ENCODE data around the gene ELAVL1.
"Not testable (repeated sequence)": the region's sequence is repeated elsewhere in the genome, so short reads cannot be mapped to it uniquely, and the experiment has no call there.

Gene ELAVL1

DNA sequence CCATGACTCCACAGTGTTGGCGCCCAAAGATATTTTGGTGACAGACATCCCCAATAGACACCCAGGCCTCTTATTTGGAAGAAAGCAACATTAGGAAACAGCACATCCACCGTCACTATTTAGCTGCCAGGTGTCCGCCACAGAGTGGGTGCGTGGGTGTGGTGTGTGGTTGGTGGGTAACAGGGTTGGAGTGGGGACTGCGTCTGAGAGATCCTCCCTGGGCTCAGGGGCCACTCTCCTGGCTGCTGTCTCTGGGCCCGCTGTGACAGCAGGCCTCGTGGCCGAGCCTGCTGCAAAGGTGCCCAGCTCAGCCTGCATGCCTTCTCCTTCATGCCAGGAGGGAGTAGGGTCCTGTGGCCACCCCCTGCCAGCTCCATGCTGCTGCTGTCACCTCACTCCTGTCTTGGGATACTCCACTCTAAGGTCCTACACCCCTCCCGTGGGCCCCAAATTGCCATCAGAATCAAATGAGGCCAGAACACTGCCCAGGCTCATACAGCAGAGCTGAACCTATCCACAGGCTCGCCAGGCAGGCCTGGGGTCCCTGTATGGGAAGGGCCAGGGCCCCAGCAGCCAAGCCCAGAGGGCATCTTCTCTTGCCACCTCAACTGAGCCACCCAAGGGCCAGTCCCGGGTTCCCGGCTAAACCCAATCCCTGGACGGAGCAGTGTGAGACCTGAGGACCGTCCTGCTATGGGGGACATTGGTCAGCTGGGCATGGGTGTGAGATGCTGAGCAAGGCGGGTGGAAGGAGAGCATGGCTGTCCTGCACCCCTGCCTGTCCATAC, 37.2 kb downstream of the ELAVL1 start:
- DNase-seq: no peak

DNA sequence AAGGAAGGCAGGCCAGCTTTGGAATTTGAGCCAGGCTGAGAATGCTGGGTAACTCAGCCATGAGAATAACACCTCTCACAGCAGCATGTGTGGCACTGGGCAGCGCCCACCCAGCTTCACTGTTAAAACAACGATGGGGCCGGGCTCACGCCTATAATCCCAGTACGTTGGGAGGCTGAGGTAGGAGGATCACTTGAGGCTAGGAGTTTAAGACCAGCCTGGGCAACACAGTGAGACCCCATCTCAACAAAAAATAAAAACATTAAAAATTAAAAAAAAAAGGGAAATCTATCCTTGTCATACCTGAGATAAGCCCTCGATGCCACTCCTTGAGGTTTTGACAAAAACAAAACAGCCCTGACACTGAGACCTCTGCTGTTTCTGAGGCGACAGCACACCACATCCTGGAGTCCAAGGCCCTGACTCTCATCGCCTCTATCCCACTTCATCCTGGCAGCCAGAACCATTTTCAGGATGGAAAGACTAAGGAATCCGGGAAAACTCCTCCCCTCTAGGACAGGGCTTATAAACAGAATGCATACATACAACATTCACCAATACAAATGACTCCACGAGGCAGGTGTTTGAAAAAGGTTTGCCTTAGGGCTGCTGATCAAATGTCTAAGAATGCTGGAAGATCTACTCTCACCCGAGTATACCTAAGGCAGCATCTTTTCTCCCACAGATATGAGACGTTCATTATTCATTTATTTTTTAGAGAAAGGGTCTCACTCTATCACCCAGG, 39.3 kb downstream of the ELAVL1 start:
- no peak for DNase-seq

DNA sequence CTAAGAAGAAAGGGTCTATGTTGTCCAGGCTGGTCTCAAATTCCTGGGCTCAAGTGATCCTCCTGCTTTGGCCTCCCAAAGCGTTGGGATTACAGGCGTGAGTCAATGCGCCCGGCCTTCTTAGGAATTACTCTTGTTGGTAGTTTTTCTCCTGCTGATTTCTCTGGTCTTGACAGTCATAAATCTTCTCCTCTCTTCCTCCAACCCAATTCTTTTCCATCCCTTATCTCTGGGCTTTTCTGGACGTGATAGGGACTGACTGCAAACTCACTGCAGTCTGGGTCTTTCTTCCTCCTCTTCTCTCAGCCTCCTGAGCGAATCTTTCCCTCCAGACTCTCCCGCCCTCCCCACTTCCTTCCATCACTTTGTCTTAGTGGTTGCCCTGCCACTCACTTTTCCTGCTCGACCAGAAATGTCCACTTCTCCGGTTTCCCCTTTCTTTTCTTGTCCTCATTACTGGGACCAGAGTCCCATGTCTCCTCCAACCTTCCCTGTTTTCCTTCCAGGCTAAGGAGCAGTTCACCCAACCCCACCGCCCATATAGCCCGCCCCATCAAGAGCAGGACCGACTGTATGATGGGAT, 40.1 kb downstream of the ELAVL1 start:
- DNase-seq: no peak

DNA sequence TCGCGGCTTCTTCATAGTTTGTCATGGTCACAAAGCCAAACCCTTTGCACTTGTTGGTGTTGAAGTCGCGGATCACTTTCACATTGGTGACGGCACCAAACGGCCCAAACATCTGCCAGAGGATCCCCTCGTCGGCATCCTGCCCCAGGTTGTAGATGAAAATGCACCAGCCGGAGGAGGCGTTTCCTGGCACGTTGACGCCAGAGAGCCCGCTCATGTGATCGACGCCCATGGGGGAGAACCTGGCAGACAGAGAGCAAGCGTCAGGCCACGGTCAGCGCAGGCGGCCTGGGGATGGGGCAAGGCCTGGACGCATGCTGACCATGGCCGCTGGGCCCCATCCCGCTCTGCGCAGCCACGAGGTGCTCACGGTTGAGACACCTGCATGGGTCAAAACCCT, 41.9 kb downstream of the ELAVL1 start:
- DNase-seq: no peak

DNA sequence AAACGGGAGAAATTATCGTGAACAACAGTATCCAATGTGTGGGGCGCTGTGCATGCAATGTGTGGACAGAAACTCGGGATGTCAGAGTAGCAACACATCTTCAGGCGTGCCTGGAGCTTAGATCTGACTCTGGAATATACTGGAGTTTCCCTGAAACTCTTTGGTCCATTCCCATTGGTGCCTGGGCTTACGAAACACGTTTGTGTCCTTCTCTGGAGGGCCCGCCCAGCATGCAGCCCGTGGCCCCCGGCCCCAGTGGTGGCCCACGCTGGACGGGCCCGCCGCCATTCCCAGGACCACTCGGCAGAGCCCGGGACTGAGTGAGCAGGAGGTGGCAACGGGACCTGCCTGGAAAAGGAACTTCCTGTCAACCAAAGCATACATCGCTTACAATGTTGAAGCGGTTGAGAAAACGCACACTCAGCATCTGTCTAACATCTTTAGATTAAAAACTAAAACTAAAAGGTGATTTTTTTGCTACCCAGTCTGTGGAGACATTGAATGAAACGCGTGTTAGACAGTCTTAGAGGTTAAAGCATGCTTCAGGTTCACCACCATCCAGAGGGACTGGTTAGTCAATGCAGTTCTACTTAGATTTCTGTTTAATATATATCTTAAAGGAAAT, 42.7 kb downstream of the ELAVL1 start:
- no peak for DNase-seq

DNA sequence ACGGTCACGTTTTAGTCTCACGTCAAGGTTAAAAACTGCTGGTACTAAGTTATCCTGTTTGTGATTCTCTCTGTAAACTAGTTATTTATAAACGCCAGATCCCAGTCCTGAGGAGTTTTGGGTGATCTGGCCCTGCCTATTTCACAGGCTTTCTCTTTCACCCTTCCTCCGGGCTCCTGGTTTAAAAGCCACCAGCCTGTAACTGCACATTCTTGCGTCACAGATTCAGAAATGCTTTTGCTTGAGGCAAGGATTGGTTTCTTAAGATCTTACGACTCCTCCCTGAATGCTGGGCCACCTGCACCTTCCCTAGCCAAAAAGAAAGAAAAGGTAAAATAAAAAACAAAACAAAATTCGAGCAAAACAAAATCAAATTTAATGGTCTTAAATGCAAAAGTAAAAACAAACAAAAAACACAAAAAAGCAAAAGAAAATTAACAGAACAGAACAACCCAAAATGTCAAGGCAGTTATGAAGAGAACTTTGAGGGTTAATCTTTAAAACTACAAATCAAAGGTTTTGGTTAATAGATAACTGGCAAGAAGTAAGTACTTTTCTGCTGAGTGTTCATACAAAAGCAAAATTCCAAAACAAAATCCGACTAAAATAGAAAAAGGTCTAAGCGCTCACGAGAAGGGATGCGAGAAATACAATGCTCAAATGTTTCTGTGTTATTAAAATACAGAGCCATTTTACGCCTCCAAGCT, 43.4 kb downstream of the ELAVL1 start:
- DNase-seq: no peak

DNA sequence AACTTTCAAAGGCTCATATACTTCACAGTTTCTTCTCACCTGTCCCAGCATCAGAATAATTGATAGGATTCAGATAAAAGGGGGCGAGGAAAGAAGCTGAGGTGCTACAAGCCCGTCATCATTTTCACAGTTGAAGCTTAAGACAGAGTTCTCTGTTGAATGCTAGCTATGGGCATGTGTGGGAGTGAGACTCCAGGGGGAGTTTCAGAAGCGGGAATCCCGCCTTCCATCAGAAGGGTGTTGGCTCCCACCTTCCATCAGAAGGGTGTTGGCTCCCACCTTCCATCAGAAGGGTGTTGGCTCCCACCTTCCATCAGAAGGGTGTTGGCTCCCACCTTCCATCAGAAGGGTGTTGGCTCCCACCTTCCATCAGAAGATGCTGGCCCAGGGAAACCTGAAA, 44.4 kb downstream of the ELAVL1 start:
- DNase-seq: not testable (repeated sequence)

DNA sequence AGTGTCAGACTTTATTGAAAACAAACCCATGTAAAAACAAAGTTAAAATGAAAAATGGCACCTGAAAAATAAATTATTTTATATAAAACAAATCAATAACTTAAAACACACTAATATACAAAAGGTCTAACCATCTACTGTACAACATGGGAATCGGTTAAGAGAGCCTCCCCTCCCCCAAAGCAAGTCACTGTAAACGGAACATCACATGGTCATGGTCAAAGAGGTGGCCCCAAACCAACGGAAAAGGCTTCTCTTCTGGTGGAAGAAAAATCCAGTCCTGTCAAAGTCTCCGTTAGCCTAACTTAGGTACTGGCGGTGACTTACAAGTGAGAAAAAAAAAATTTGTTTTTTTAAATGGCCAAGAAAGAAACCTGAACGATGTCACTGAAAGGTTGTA, 46.2 kb downstream of the ELAVL1 start:
- DNase-seq: no peak

DNA sequence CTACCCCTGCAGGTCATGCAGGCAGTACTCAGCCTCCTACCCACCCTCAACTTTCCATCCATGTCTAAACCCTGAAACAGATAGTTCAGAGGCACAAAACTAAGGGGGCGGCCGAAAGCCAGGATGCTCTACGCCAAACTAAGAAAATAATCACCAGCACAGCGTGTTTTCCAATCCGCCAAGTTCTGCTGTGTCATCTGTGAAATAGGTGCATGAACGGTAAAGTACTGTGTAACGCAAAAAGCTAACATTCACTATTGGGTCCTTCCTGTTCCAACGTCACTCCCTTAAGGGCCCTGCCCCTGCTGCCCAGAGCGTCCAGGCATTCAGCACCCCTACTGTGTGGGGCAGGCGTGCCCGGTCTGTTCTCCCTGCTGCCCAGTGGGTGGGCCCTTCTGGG, 49.7 kb downstream of the ELAVL1 start:
- no peak for DNase-seq

DNA sequence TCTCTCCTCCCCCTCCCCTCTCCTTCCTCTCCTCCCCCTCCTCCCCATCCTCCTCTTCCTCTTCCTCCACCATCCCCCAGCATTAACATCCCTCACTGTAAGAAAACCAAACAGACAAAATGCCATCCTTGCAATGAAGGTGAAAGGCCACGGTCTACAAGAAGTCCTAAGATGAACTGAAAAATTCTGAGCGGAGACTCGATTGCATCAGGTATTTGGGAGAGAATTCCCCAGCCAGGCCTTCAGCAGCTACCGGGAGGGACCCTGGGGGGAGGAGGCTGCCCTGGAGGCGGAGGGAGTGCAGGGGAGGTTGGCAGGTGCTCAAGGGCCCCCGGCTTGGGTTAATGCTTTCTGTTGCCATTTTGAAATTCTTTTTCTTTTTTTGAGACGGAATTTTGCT, 51.9 kb downstream of the ELAVL1 start:
- no peak for DNase-seq

DNA sequence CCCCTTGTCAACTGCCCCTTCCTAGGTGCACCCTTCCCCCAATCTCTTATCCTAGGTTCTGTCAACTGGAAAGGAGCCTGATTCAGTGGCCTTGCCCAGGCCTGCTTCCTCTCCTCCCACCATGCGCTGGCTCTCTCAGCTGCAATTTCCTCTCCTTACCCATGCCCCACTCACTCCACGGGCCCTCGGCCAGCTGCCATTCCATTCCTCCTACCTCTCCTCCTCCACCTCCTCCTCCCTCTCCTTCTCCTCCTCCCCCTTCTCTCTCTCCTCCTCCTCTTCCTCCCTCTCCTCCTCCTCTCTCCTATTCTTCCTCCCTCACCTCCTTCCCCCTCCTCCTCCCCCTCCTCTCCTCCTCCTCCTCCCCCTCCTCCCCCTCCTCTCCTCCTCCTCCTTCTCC, 52.4 kb downstream of the ELAVL1 start:
- no peak for DNase-seq

DNA sequence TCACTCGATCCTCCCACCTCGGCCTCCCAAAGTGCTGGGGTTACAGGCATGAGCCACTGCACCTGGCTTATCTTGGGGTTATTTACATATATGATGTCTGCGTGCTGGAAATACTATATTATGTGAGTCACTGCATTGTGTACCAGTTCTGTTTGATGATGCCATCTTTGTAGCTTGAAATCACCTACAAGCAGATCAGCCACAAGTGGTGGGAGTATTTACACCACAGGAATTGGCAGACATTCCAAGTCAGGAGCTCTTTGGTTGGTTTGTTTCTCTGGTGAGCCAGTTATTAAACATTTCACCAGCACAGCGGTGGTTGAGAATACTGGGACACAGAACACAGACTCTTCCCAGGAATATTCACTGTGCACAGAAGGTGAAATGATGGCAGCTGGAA, 57.5 kb downstream of the ELAVL1 start:
- DNase-seq: no peak

DNA sequence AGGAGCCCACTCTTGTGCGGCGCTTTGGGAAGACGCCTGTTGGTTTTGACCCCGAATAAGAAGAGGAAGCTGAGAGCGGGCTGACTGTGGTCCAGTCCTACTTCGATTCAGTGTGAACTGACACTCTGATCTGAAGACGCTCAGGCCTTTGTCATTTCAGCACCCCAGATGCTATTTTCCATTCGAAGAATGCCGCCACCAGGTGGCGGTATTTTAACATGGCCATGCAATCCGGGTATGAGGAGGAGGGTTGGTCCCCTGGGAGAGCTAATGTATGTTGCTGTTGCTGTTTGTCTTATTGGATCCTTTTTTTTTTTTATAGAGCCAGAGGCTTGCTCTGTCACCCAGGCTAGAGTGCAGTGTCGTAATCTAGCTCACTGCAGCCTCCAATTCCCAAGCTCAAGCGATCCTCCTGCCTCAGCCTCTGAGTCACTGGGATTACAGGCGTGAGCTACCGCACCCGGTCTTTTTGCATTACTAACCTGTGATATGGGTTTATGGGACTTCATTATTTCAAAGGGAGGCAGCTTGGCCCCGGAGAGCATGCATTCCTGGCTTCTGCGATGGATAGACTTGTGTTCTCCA, 61.2 kb downstream of the ELAVL1 start:
- DNase-seq: peak; percentile 89 to 92

DNA sequence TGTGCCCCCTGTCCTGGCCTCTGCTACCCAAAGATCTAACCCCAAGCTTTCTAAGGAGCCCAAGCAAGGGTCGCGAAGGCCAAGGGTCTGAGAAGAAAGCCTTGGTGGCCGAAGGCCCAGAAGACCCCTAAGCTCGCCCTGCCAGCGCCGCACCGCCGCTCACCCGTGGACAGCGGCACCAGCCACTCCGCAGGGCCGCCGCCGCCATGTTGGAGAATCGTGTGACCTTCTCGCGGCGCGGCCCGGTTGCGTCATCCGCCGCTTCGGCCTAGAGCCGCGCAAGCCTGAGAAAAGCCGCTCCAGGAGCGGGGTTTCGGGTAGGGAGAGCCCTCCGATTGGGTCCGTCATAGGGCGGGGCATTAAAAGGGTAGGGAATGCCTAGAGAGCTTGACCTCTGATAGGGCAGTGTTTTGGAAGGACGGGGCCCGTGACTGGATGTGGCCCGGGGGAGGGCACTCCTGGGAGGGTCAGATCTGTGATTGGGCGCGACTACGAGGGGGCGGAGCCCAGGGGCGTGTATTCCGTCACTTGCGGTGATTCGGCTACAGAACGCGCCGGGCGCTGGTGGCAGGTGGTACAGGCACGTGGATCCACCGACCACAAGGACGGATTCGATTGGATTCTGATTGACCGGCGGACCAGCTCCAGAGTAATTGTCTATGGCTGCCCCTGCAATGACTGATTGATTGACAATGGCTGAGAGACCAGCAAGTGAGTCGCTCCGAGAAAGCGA, 61.8 kb downstream of the ELAVL1 start, which contains the start of gene TIMM44:
Gene TIMM44 (minus strand): TSS at position 223 of the 733 bp plus-strand sequence. CDS start 15 bp downstream, at position 208.
- peak; percentile 96 to 98 for DNase-seq

DNA sequence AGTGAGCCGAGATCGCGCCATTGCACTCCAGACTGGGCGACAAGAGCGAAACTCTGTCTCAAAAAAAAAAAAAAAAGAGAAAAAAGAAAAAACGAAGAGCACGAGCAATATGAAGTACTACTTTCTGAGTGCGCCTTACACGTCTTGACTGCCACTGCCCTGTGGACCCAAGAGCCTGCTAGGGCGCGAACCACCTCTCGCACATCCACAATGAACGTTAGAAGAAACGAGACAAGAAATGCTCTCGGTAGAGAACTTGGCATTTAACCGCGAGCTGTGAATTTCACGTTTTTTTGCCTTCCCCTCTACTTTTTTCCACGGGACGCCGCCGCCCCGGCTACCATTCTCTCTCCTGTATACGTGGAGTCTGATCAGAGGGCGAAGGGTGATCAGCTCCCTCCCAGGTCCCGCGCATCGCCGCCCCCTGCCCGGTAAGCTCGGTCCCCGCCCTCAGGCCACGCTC, 62.4 kb downstream of the ELAVL1 start:
- no peak for DNase-seq

DNA sequence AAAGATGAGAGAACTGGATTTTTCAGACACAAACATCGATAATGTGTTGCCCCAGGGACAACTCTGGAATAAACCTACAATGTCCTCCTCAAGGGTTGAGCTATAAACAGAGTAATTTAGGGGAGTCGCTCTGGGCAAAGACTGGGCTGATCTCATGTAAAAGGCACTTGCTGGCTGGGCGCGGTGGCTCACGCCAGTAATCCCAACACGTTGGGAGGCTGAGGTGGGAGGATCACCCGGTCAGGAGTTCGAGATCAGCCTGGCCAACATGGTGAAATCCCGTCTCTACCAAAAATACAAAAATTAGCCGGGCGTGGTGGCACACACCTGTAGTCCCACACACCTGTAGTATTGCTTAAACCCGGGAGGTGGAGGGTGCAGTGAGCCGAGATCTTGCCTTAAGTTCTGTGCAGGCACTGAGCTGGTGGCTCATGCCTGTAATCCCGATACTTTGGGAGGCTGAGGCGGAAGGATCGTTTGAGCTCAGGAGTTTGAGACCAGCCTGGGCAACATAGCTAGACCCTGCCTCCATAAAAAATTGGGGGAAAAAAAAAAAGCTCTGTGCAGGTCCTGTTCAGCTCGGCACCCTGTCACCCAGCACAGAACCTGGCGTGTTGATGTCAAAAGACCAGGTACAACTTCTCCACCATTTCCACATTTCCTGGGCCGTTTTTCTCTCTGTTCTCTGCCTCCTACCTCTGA, 63.4 kb downstream of the ELAVL1 start:
- no peak for DNase-seq

DNA sequence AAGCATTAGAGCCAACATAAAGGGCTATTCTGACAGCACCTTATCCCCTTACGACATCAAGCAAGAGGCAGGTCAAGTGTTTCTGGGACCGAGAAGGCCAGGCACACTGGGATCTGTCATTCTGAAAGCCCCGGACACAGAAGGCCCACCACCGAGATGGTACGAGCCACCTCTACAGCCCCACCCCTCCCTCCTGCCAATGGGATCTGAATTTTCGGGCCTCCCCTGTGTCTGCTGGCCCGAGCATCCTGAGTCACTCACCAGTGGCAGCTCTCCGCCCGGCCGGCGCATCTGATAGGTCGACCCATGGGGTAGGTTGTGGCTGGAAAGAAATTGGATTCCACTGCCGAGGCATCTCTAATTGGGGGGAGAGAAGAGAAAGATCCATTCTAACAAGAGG, 64.6 kb downstream of the ELAVL1 start:
- DNase-seq: no peak

DNA sequence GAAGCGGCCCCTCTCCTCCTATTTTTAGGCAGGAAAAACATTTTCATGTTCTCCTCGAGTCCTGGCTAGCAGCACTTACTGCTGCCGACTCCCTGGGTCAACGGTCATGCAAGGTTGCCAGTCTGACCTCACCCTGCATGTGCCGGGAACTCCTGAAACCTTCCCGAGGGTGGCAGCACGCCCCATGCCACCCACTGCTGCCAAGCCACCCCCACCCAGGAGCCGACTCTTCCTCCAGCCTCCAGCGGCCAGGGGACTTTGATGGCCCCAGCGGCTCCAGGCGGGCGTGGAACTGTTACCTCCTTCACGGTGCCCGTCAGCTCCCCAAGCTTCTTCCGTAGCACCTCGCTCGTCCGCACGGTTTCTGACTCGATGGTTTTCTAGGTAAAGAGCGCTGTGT, 70.7 kb downstream of the ELAVL1 start:
- DNase-seq: no peak

DNA sequence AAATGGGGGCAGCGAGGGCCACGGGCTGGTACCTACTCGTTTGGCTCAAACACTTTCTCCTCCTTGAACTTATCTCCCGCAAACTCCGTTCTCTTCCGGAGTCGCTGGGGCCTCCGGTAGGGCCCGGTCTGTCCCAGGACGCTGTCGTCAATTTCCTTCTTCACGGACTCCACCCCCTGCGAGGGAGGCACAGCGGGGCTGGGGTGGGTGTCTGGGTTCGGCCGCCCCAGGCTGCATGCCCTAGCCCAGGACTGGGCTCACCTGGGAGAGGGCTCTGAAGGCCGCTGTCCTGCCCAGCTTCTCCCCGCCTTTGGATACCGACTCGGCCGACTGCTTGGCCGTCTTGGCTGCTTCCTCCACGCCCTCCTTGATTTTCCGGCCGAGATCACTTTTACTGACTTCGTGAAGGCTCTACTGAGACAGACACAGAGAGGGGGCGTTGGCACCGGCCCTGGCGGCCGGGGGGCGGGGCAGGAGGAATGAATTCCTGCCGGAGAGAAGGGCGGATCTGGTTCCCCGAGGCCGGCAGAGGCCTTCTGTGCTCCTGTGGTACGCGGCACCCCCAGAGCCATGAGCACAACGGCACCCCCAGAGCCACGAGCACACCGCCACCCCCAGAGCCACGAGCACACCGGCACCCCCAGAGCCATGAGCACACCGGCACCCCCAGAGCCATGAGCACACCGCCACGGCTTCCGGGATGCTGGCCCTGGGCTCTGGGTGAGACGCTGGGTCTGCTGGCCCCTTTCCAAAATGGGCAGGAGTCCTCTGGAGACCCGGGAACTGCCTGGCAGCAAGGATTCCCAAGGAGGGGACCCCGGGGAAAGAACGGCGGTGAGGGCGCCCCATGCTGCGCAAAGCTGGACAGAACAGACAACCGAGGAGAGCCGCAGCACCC, 71.4 kb downstream of the ELAVL1 start:
- no peak for DNase-seq

DNA sequence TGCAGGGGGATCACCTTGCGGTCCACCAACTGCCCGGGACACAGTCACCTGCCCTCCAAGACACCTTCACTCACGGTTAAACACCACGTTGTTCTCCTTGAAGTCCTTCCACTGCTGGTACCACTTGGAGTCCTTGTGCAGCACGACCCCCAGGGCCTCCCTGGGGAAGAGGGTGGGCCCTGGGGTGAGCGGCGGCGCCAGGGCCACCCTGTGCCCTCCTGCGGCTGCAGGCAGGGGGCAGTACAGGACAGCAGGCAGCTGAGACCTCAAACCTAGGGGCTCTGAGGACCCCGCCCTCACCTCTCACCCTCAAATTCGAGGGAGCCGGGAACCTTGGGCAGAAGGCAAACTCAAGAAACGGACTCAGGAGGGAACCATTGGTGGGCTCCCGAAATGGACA, 72.0 kb downstream of the ELAVL1 start:
- no peak for DNase-seq
